Measurements from ENCODE around the gene MAGEL2.

GRCh38 chr15:23644829-23645228 is 2.8 kb downstream of the MAGEL2 start:
- TF ChIP-seq CTCF (IDR thresholded peaks at IDR 0.05): no peak
- TF ChIP-seq EZH2phosphoT487 (IDR thresholded peaks at IDR 0.05): no peak

All from neural progenitor cell (in vitro differentiated cells).